Fibroblast of lung (primary cell): ENCODE results near the gene LITAF. TPM values are rescaled to one million over a fixed set of nuclear protein-coding genes. Genes with fewer than 3 reads are reported as not detected.

Experiments
- DNase-seq, 2 donors: peaks; one replicate each; pipeline versions ENCODE4 v3.0.0 to v3.0.0-alpha.2; 2010; ENCODE audit warnings: low read depth in 2 of 2
- H2AFZ ChIP-seq: 2 replicates; pipeline ENCODE4 v1.5.1; 2012; ENCODE audit warnings: low read length, control low read depth, inconsistent platforms
- H3K27ac ChIP-seq: 2 replicates; pipeline ENCODE4 v1.5.1; 2011; ENCODE audit warnings: low read length, control low read depth; ENCODE audit not compliant: insufficient read depth
- H3K27me3 ChIP-seq: 2 replicates; pipeline ENCODE4 v1.5.1; 2011; ENCODE audit warnings: mild to moderate bottlenecking, low read length; ENCODE audit not compliant: control insufficient read depth, insufficient read depth
- H3K36me3 ChIP-seq: 2 replicates; pipeline ENCODE4 v1.5.1; 2011; ENCODE audit warnings: low read length; ENCODE audit not compliant: control insufficient read depth, insufficient read depth
- H3K4me1 ChIP-seq: 2 replicates; pipeline ENCODE4 v1.5.1; 2011; ENCODE audit warnings: low read length; ENCODE audit not compliant: control insufficient read depth, insufficient read depth; ENCODE audit errors: extremely low read depth
- H3K4me2 ChIP-seq: 2 replicates; pipeline ENCODE4 v1.5.1; 2011; ENCODE audit warnings: low read length, control low read depth; ENCODE audit not compliant: insufficient read depth; ENCODE audit errors: extremely low read depth
- H3K4me3 ChIP-seq, 4 experiments: fragments of 200-600 bp in 1 of 4; sonication (generic) in 1 of 4; replicated peaks in 1 of 4; 2 replicates each; pipeline ENCODE4 v1.5.1; 2011 to 2016; ENCODE audit warnings: low read length in 4 of 4, low read depth in 3 of 4, mild to moderate bottlenecking in 3 of 4, control low read depth in 2 of 4, inconsistent platforms in 1 of 4, mixed read lengths in 1 of 4; ENCODE audit not compliant: insufficient read depth in 1 of 4; ENCODE audit errors: control extremely low read depth in 1 of 4
- H3K79me2 ChIP-seq: 2 replicates; pipeline ENCODE4 v1.5.1; 2012; ENCODE audit warnings: mild to moderate bottlenecking, low read length, inconsistent platforms; ENCODE audit not compliant: control insufficient read depth, insufficient read depth
- H3K9ac ChIP-seq: 2 replicates; pipeline ENCODE4 v1.5.1; 2011; ENCODE audit warnings: mild to moderate bottlenecking, low read length, control low read depth; ENCODE audit not compliant: insufficient read depth
- H3K9me3 ChIP-seq: 2 replicates; pipeline ENCODE4 v1.5.1; 2012; ENCODE audit warnings: low read depth, low read length; ENCODE audit not compliant: control insufficient read depth, insufficient read depth
- H4K20me1 ChIP-seq: 2 replicates; pipeline ENCODE4 v1.5.1; 2011; ENCODE audit warnings: low read length; ENCODE audit not compliant: control insufficient read depth, insufficient read depth; ENCODE audit errors: extremely low read depth
- EZH2 ChIP-seq: IDR thresholded peaks from 2 replicates; pipeline ENCODE4 v1.5.1; 2012; ENCODE audit warnings: low read length, control low read depth, mild to moderate bottlenecking; ENCODE audit errors: missing control alignments
- polyA plus RNA-seq, 2 donors: library from polyadenylated mRNA; depleted of rRNA in 1 of 2; stranded (reverse) in 1 of 2; unstranded in 1 of 2; fragments of >200 nt; gene quantifications; 2 replicates each; pipeline ENCODE4 v1.2.1, GENCODE V29; 2011 to 2012; ENCODE audit warnings: missing spikeins in 1 of 2
- total RNA-seq: library from RNA; depleted of rRNA; stranded (reverse); fragments of >200 nt; gene quantifications from 2 replicates; pipeline ENCODE4 v1.2.1, GENCODE V29; 2014
- TF ChIP-seq, protein P1 (sequence below), 2 donors: IDR thresholded peaks in 1 of 2; conservative IDR thresholded peaks in 1 of 2; 1 replicate in 1 of 2; 2 replicates in 1 of 2; pipeline ENCODE4 v1.5.1; 2011 to 2012; ENCODE audit warnings: low read length in 2 of 2, control low read depth in 1 of 2, inconsistent platforms in 1 of 2, low read depth in 1 of 2, mild to moderate bottlenecking in 1 of 2

LITAF gene
- total and polyA plus RNA-seq, 2 donors (not counting 1 experiment from before 2014, with no cell fraction given) = 79.6 to 162 TPM

DNA sequence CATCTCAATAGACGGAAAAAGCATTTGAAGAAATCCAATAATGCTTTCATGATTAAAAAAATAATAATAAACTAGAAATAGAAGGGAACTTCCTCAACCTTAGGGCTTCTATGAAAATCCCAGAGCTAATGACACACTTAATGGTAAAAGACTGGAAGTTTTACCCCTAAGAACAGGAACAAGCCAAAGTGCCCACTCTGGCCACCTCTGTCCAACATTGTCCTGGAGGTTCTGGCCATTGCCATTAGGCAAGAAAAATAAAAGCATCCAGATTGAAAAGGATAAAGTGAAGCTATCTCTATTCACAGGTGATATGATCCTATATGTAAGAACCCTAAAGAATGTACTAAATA is 2.5 kb upstream of the LITAF start:
- no peak for DNase-seq
- no peaks in the 10 kb centered on the region for H4K20me1 ChIP-seq
- no peak overlapping the region for H3K27ac ChIP-seq
- H3K9ac ChIP-seq = no peak overlapping the region
- no peak for TF ChIP-seq EZH2
- peaks cover 20% of the 10 kb centered on the region for H3K79me2 ChIP-seq
- no peak overlapping the region for H3K4me3 ChIP-seq
- peaks cover 2% of the 10 kb centered on the region for H3K27me3 ChIP-seq
- H3K36me3 ChIP-seq = peaks cover 2% of the 10 kb centered on the region
- H3K9me3 ChIP-seq = no peaks in the 10 kb centered on the region
- H3K4me2 ChIP-seq = no peak overlapping the region
- peaks cover 7% of the 10 kb centered on the region for H3K4me1 ChIP-seq
- no peak overlapping the region for H2AFZ ChIP-seq

DNA sequence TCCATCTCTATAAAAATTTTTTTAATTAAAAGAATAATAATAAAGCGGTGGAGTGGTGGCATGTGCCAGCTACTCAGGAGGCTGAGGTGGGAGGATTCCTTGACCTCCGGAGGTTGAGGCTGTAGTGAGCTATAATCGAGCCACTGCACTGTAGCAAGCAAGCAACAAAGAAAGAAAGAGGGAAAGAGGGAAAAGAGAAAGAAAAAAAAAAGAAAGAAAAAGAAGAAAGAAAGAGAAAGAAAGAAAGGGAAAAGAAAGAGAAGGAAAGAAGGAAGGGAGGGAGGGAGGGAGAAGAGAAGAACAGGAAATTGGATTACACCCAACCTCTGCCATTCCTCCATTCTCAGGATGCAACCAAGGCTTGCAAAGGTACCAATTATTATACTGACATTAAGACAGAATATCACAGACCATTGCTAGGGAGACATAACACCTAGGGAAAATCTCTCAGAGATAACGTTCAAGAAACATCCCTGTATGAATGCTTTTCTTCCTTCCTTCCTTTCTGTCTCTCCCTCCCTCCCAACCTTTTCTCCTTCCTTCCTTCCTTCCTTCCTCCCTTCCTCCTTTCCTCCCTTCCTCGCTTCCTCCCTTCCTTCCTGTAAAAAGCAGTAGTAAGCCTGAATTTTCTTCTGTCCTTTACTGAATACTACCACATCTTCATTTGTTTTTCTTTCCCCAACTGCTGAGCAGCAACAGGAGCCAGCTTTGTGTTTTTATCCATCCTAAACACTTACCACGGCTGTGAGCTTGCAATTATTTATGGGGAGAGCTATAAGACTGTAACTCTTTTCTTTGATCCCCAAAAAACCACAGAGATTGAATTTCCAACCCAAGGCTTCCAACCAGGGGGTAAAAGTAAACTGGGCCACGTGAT is 1.8 kb upstream of the LITAF start:
- H3K27ac ChIP-seq = no peak overlapping the region

DNA sequence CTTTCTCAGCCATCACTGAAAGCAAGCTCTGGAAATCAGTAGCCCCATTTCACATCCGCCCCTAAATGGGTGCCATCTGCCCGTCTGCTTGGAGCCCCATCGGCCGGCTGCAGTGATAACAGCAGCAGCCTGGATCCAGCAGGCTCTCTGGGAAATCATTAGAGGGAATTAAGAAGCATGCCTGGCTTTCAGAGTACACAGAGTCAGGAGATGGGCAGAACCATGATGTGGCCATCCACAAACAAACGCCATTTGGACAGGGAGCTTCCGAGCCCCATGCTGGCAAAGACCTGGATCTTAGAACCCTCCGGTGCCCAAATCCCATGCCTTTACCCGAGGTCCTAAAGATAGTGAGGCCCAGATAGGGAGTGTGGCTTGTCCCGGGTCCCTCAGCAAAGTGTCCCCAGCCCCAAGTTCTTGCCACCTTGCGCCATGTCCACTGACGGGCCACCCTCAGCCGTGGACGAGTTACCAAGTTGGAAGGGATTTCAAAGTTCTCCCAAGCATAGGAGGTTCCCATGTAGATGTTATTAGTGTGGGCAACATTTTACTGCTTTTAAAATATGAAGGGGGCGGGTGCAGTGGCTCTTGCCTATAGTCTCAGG is 1.0 kb upstream of the LITAF start:
- peak overlapping the region; percentile 85 for H3K9ac ChIP-seq
- H4K20me1 ChIP-seq = no peaks in the 10 kb centered on the region
- DNase-seq = no peak
- peak overlapping the region; percentile 77 for H3K27ac ChIP-seq
- H3K4me3 ChIP-seq = peak overlapping the region; percentile 60 to 87 (median 79)
- TF ChIP-seq EZH2 = no peak
- TF ChIP-seq, protein P1, sequence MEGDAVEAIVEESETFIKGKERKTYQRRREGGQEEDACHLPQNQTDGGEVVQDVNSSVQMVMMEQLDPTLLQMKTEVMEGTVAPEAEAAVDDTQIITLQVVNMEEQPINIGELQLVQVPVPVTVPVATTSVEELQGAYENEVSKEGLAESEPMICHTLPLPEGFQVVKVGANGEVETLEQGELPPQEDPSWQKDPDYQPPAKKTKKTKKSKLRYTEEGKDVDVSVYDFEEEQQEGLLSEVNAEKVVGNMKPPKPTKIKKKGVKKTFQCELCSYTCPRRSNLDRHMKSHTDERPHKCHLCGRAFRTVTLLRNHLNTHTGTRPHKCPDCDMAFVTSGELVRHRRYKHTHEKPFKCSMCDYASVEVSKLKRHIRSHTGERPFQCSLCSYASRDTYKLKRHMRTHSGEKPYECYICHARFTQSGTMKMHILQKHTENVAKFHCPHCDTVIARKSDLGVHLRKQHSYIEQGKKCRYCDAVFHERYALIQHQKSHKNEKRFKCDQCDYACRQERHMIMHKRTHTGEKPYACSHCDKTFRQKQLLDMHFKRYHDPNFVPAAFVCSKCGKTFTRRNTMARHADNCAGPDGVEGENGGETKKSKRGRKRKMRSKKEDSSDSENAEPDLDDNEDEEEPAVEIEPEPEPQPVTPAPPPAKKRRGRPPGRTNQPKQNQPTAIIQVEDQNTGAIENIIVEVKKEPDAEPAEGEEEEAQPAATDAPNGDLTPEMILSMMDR (conservative IDR thresholded peaks at IDR 0.05 in 1 of 2, IDR thresholded peaks at IDR 0.05 in 1 of 2; ENCODE audit: low read depth in 1 of 2, low read length in 2 of 2) = no peak
- peaks cover 2% of the 10 kb centered on the region for H3K27me3 ChIP-seq
- H3K9me3 ChIP-seq = no peaks in the 10 kb centered on the region
- peaks cover 2% of the 10 kb centered on the region for H3K36me3 ChIP-seq
- H3K4me1 ChIP-seq = peaks cover 9% of the 10 kb centered on the region
- no peak overlapping the region for H2AFZ ChIP-seq
- H3K4me2 ChIP-seq = peak overlapping the region; percentile 38
- H3K79me2 ChIP-seq = peaks cover 30% of the 10 kb centered on the region

More for the DNA sequence above, 1.8 kb upstream of the LITAF start:
- Histone ChIP-seq H3K36me3 (peaks cover 2% of the 10 kb centered on the region), H3K79me2 (peaks cover 26% of the 10 kb centered on the region), H4K20me1 (no peaks in the 10 kb centered on the region), H3K4me1 (peaks cover 9% of the 10 kb centered on the region), H3K4me3 (no peak overlapping the region), H3K9ac (no peak overlapping the region), H3K4me2 (no peak overlapping the region), H3K9me3 (no peaks in the 10 kb centered on the region), H3K27me3 (peaks cover 2% of the 10 kb centered on the region), H2AFZ (no peak overlapping the region)
- TF ChIP-seq EZH2 = no peak
- TF ChIP-seq, protein P1 (conservative IDR thresholded peaks at IDR 0.05 in 1 of 2, IDR thresholded peaks at IDR 0.05 in 1 of 2; ENCODE audit: low read depth in 1 of 2, low read length in 2 of 2) = no peak
- DNase-seq = no peak
